RKO (cell line): ENCODE results near the gene GRM2.

Source experiments
- DNase-seq: peaks from one replicate; pipeline ENCODE4 v3.0.0-alpha.2; 2016; ENCODE audit warnings: low spot score

Gene GRM2

DNA sequence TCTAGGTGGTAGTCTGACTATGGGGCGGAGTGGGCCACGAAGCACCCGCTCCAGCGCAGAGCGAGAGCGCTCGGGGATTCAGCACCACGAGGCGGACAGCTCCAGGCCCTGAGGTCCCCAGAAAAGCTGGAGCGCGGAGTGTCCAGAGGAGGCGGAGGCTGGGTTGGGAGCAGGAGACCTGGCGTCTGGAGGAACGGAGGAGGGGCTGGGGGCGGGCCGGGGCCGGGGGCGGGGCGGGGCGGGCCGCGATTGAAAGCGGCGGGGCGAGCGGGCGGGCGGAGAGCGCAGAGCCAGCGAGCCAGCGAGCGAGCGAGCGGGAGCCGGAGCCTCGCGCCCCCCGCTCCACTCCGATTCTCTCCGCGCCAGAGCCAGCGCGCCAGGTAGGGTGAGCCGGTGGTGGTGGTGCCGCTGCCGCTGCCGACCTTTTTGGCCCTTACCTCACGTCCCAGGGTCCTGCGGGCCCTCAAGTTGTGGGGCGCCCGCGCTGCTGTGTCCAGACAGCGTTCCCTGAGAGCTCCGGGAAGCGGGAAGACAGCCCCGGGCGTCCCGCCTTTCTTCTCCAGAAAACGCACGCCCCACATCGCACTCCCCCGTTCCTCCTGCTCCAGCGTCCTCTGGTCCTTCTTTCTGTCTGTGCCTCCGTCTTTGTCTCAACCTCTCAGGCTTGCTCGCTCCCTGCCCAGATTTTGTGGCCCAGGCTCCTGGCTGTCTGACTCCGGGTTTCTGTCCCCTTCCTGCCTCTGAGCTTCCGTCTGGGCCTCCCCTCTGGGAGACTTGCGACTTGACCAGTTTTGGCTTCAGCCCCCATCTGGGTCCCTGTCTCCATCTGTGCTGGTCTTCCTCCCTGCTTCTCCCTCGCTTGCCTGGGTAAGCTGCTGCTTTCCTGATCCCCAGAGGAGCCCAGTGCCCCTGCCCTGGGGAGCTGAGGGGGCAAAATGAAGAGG, at the start of gene GRM2:
Gene GRM2 (plus strand): TSS at position 281 of the 944 bp plus-strand sequence. CDS start 1,916 bp downstream, outside the sequence.
- peak; percentile 12 for DNase-seq

DNA sequence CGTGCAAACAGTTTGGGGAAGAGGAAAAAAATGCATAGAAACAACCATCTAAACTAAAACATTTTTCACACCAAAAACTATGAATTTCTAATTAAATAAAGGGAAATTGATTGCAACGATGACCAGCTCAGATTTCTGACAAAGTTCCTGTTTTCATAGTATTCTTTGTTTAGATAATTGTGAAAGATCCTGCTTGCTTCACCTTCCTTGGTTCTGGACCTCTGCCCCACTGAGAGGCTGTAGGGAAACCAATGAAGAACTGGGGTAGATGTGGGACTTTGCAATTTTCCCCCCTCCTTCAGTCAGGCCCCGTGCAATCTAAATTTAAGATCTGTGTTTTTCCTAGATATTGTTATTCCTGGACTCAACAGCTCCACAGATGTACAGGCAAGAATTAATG, 49.6 kb upstream of the GRM2 start:
- DNase-seq: no peak

DNA sequence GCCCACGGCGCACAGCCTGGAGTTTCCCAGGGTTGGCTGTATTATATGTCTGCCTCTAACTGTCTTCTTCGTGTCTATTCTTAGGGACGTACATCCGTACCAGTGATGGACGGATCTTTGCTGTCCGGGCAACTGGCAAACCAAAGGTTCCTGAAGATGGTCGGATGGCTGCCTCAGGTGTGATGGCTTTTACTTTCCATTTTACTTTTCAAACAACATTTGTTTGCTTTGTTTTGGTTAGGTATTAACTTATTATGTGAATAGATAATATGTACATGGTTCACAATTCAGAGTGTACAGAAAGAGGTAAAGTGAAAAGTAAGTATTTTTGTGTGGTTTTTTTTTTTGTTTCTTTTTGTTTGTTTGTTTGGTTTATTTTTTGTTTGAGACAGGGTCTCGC, 46.9 kb upstream of the GRM2 start:
- DNase-seq: no peak

DNA sequence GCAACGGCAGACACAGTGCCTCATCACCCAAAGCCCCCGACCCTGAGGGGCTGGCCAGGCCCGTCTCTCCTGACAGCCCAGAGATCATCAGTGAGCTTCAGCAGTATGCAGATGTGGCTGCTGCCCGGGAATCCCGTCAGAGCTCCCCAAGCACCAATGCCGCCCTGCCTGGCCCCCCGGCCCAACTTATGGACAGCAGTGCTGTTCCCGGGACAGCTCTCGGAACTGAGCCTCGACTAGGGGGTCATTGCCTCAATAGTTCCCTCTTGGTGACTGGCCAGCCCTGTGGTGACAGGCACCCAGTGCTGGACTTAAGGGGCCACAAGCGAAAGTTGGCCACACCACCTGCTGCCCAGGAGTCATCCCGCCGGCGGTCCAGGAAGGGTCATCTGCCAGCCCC, 44.4 kb upstream of the GRM2 start:
- no peak for DNase-seq

DNA sequence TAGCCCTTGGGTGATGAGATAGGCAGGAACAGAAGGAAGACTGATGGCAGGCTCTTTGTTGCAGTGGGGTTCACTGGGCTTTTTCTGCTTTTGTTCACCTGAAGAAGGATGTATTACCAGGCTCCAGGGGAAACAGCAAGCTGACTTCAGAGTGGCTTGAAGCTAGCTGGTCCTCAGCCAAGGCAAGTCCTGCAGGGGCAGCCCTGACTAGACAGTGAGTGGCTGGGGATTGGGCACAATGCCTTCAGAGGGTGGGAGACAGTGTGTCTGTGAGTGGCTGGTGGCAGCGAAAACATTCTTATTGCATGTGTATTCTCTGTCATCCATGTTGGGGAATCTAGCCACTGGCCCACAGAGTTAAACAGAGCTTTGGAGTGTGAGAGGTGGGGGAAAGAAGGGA, 38.1 kb upstream of the GRM2 start:
- DNase-seq: no peak

DNA sequence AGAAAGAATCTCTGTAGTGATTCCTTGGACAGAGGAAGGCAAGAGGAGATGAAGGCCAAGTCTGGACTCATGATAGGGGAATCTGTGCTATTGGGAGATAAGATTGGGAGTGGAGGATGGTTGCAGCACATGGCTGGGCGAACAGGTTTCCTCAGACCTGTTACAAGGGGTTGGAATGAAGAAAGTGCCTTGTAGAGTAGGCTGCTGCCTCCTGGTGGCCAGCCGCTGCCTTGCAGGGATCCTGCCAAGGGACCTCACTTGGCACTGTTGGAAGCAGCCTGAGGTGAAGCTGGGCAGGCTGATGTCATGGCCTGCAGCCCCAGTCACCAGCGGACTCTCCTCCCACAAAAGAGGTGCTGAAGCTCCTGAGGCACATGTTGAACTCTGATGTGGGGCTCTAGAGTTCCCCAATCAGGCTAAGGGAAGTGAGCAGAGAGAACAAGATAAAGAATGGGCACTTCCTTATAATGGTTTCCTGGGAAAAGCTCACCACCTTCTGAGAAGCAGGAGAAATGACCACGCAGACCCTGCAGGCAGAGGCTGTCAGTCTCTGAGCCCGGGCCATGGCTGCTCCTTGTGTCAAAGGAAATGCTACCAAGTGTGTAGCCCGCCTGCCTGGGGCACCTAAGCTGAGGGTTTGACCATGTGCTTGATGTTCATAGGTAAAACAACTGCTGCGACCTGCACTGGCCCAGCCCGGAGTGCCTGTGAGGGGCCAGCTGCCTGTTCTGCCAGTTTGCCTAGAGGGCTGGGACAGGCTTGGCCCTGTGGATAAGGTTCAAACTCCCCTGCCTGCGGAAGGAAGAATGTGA, 37.4 kb upstream of the GRM2 start:
- peak; percentile 87 for DNase-seq

DNA sequence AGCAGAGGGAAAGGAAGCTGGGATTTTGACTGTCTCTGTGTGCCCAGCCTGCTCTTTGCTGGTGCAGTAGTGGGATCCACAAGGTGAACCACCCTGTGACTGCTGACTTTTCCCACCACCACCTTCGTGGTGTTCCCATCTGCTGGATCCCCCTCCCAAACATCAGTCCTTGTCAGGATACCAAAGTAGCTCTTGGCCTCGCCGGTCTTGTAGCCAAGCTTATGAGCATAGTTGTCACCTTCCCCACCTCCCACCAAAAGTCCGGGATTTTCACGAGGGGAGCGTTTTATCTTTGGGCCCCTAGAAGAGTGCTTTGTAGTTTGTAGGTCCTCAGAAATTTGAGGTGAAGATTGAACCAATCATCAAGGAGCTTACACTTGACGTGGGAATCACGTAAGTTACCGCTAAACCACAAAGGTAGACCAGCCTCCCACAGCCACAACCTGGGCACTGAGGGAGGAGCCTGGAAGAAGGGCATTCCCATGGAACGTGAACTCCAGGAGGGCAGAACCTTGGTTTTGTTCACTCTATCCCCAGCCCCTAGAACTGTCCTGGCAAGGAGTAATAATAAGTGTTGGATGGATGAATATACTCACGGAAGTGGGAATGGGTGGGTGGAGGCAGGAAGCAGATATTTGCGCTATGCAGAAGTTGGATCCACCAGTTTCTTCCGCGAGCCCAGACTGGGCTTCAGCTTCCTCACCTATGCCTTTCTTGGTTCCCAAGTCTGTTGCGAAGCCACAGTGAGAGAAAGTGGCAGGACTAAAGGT, 36.6 kb upstream of the GRM2 start:
- no peak for DNase-seq

DNA sequence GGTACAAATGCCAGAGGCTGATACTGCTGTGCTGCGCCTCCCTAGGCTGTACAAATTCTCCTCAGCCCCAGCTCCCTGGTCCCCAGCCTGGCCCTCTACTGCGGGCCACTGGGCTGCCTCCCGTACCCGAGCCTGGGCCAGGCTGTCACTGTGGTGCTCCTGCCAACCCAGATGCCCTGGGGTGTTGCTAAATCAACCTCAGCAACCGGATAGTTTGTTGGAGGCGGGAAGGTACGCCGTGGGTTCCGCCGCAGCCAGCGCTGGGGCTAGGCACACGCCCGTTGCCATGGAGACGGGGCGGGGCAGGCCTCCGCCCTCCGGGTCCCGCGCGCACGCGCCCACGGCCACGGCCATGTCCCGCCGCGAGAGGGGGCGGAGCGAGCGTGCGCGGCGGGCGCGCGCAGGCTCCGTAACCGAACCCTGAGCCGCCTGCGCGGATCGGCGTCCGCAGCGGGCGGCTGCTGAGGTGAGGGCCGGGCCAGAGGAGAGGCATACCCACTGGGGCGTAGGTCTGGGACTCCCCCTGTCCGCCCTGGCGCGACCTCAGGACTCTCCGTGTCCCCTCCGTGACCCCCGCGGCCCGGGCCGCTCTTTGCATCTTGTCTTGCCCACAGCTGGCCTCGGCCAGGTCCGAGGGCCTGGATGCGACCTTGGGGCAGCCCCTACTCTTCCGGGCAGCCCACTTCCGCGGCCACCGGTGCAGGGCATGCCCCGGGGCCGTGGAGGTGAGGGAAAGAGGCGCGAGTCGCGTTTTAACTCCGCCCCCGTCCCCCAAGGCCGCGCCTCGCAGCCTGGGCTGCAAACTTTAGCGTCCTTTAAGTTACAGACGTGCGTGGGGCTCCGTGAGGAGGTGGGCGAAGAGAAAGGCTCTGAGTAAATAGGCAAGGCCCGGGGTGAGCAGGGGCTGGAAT, 35.8 kb upstream of the GRM2 start, which contains the start of gene TEX264:
Gene TEX264 (plus strand): TSS at position 430 of the 911 bp plus-strand sequence. CDS start 3,053 bp downstream, outside the sequence.
- DNase-seq: peak; percentile 86

DNA sequence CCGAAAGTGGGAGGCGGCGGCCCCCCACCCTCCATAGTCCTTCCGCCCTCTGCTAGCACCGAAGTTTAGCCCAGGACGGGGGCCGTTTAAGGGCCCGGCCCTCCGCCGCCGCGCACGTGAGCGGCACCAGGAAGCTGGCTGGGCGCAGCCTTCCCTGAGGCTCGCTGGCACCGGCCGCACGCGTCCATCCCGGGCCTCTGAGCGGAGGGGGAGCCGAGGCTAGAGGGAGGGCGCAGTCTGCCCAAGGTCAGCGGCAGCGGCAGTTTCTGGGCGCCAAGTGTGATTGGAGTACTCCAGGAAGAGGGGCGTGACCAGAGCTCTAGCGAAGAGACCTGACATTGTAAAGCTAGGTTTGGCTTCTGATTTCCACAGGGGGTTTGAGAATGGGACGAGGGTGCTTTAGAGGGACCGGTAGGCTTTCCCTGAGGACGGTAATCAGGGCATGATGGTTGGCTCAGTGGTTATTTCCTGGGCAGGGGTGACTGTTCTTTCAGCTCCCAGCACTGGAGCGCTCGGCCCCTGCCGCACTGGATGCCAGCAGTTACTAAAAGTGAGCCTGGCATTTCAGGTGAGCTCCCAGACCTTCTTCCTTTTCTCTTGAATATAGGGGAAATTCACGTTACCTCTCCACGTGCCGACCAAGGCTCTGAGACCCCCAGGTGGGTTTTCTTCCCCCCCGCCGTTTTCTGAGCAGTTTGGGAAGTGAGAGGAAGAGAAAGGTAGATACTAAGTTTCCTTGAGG, 35.0 kb upstream of the GRM2 start:
- peak; percentile 79 for DNase-seq

DNA sequence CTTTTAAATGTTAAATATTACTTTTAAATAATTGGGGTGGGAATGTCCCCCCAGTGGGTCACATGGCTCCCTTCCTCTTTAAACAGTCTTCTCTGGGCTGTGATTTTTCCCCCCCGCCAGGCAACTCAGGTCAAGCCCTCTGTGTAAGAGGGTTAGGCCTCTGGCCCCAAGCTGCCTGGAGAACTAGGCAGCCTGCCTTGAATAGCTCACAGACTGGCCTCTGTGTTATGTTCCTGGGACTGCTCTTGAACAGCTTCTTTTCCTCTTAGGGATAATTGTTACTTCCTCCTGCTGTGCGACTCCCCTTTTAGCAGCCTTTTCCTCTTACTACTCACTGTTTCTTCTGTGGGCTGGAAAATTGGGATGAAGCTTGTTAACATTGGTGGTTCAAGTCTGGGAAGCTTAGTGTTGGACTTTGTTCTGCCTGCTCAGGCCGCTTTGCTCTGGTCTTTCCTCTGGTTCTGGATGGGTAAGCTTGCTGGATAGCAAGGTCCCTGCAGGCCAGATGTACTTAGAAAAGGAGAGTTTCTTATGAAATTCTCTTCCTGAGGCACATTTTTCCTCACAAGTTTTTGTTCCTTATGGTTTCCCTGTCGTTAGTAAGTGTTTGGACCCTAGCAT, 33.6 kb upstream of the GRM2 start:
- no peak for DNase-seq

DNA sequence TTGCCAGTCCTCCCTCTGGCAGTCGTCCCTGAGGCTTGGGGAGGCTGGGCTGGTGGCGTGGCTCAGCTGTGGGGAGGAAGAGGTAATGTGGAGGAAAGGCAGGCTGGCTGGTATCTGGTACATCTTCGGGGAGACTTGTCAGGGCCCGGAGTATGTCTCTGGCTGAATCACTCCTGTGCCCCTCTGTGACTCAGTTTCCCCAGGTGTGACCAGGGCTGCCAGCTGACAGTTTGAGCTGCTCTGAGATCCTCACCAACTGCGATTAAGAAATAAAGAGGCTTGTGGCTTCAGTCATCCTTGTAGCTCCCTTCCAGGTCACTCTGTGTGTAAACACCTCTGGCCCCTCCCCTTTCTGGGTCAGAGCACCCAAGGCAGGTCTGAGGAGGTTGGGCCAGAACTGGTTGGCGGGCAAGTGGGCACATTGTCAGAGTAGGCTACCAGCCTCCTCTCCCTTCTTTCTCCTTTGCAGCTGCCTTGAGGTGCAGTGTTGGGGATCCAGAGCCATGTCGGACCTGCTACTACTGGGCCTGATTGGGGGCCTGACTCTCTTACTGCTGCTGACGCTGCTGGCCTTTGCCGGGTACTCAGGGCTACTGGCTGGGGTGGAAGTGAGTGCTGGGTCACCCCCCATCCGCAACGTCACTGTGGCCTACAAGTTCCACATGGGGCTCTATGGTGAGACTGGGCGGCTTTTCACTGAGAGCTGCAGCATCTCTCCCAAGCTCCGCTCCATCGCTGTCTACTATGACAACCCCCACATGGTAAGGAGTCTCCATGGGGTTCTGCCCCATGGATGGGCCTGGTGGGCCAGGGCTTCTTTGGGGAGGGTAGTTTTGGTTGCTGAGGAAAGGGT, 32.8 kb upstream of the GRM2 start:
- DNase-seq: no peak

DNA sequence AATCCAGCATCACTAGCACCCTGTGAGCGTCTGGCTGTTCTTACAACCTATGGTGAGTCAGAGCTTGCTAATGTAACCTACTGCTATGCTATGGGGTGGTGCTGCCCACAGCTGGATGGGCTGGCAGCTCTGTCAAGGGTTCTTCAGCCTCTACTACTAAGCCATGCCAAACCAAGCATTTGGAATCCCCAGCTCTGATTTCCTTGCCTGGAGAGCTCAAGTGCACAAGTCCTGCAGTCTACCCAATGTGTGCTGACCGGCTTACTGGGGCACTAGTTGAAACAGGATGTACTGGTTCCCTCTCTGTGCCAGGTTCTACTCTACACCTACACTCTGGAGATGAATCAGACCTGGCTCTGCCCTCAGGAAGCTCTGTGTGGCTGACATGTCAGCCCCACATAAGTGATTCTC, 31.7 kb upstream of the GRM2 start:
- peak; percentile 46 for DNase-seq

DNA sequence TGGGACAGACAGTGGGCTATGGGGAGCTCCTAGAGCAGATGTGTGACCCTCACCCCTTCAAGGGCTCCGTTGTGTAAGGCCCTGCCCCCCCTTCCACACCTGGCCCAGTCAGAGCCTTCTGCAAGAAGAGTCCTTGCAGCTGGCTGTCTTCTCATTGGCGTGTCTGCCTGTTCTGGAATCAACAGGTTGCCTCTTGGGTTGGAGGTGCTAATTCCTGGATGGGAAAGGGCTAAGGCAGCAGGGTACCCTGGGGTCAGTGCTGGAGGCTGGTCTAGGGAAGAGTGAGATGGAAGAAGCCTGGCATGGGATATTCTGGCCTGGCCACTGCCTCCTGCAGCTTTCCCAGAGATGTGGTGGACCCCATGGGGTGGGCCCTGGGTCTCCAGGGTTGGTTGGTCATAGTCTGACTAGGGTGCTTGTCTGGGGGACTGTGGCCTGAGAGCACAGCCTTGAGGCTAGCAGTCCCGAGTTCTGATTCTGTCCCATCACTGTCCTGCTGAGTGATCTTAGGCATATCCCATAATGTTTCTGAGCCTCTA, 30.7 kb upstream of the GRM2 start:
- no peak for DNase-seq

DNA sequence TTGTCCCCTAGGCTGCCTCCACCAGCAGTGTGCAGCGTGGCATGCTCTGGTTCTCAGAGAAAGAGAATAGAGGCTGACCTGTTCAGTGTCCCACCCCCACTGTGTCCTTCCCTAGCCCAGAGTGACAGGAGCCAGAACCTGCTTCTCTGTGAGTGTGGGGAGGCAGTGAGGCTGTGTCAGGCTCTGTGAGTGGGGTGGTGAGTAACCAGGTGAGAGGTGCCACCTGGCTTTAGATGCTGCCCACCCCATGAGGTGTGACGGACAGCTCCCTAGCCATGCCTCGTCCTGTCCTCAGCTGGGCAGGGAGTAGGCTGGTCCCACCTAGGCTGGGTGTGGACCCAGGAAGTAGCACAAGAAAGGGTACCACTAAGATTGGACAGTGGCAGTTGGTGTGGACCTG, 29.5 kb upstream of the GRM2 start:
- DNase-seq: no peak

DNA sequence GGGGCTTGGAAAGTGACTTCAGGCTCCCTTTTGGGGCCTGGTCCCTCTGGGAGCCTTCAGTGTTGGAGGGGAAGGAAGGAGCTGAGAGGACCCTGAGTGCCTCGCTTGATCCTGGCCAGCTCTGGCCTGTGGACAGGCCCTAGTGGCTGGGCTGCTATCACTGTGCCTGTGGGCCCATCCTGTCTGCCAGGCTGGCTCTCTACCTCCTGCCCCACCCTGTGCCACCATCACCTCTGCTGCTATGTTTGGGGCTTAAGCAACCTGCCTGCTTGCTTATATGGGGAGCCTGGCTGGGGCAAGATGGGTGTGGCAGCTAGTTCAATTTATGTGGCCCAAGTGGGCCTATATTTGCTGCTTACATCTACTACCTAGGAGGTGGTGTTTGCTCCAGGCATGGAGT, 28.7 kb upstream of the GRM2 start:
- DNase-seq: no peak

DNA sequence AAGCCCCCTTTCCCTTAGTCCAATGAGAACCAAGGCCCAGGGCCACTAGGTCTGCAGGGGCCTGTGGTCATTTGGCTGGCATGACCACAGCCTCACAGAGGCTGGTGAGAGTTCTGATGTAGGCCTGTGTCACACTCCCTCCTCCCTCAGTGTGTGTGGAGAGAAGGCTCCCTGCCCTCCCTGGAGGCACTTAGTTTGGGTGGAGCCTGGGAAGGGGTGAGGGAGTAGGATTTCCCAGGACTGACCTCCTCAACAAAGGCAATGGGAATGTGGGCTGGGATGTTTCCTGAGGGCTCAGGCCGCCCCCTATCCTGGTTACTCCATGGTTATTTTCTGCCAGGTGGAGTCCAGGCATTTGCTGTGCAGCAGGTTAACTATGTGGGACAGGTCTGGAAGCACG, 28.2 kb upstream of the GRM2 start:
- no peak for DNase-seq

DNA sequence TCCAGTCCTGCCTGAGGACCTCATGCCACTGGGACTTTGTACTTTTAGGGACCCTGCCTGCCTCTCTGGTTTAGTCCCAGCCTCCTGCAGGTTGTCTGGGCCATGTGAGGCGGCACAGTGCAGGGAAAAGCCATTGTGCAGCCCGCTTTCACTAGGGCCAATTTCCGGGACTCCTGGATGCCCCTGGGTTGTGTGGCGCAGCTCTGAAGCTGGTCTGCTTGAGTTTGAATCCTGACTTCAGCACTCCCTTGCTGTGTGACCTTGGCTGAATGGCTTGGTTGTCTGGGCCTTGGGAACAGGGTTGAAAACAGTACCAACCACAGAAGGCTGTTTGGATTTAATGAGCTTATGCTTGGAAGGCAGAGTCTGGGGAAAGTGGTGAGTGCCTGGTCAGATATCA, 27.6 kb upstream of the GRM2 start:
- no peak for DNase-seq

DNA sequence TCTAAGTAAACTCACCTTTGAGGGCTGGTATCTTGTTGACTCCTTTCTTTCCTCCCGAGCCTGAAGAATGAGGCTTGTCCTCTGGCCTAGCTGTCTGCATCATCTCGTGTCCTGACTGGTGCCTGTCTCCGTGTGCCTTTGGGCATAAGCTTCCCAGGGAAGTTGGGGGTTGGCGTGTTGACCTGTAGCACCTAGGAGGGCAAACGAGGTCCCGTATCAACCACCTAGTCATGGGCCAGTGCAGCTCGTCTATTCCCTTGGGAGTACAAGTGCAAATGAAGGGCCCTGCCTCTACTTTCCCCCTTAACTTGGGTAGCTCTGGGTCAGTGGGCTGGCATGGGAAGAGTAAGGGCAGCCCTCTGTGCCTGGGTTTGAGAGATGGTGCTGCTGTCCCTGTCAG, 27.1 kb upstream of the GRM2 start:
- no peak for DNase-seq

DNA sequence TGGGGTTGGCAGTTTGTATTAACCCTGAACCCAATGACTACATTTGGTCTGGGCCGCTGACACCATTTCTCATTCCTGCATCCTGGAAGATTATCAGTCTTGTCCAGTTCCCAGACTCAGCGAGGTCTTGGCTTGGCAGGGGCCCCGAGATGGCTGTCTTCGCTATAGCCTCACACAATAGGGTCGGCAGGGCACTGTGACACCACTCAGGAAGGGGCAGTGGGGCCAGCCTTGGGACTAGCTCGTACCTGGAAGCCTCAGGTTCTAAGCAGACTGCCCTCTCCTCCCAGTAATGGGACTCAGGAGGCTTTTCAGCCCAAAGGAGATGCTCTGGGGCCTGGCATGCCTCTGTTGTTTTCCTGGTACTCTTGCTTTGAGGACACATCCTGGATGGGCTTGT, 26.7 kb upstream of the GRM2 start:
- DNase-seq: no peak
